ENCODE results near the gene PACRG.

DNA sequence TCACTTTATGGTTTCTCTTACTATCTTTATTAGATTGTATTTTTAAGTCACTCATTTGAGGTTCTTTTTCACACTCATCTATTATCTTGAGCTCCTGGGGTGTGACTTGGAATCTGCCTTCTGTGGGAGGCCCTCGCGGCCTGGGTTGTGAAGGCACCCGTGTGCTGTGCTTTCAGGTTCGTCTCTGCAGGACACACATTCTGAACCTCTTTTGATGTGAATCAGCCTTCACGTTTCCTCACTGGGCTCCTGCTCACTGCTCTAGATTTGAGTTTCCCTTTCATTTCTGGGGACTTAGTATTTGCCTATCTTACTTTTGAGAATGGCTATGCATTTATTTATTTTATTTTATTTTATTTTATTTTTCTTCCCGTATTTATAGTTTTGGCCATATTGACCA is 97.8 kb downstream of the PACRG start:
- TF ChIP-seq, protein P1, sequence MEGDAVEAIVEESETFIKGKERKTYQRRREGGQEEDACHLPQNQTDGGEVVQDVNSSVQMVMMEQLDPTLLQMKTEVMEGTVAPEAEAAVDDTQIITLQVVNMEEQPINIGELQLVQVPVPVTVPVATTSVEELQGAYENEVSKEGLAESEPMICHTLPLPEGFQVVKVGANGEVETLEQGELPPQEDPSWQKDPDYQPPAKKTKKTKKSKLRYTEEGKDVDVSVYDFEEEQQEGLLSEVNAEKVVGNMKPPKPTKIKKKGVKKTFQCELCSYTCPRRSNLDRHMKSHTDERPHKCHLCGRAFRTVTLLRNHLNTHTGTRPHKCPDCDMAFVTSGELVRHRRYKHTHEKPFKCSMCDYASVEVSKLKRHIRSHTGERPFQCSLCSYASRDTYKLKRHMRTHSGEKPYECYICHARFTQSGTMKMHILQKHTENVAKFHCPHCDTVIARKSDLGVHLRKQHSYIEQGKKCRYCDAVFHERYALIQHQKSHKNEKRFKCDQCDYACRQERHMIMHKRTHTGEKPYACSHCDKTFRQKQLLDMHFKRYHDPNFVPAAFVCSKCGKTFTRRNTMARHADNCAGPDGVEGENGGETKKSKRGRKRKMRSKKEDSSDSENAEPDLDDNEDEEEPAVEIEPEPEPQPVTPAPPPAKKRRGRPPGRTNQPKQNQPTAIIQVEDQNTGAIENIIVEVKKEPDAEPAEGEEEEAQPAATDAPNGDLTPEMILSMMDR (IDR thresholded peaks at IDR 0.05 in 4 of 5, conservative IDR thresholded peaks at IDR 0.05 in 1 of 5), result no peak
- no peak for TF ChIP-seq POLR2A (IDR thresholded peaks at IDR 0.05)

Data from gastrocnemius medialis (tissue), 4 donors.